H9 (cell line): ENCODE data around the gene TBC1D22A. TPM values are rescaled to one million over a fixed set of nuclear protein-coding genes. Genes with fewer than 3 reads are reported as not detected.

Experiments used
- DNase-seq: peaks from one replicate; pipeline ENCODE4 v3.0.0-alpha.2; 2017
- H2AFZ ChIP-seq: one replicate; pipeline ENCODE4 v1.6.1; 2013; ENCODE audit warnings: mild to moderate bottlenecking, low read length, control low read depth, moderate library complexity
- H2AK5ac ChIP-seq: 2 replicates; pipeline ENCODE4 v1.6.1; 2013; ENCODE audit warnings: low read length, control low read depth, mixed read lengths; ENCODE audit not compliant: insufficient read length
- H2BK120ac ChIP-seq: one replicate; pipeline ENCODE4 v1.6.1; 2013; ENCODE audit warnings: low read depth, mild to moderate bottlenecking, low read length, control low read depth, inconsistent platforms; ENCODE audit not compliant: poor library complexity, severe bottlenecking
- H2BK12ac ChIP-seq: 2 replicates; pipeline ENCODE4 v1.6.1; 2013; ENCODE audit warnings: low read length, control low read depth, mixed read lengths, low read depth; ENCODE audit not compliant: insufficient read length
- H2BK15ac ChIP-seq: 2 replicates; pipeline ENCODE4 v1.6.1; 2013; ENCODE audit warnings: low read depth, low read length, control low read depth
- H2BK20ac ChIP-seq: one replicate; pipeline ENCODE4 v1.6.1; 2013; ENCODE audit warnings: low read depth, mild to moderate bottlenecking, low read length, control low read depth, inconsistent platforms; ENCODE audit not compliant: poor library complexity, severe bottlenecking
- H2BK5ac ChIP-seq: 2 replicates; pipeline ENCODE4 v1.6.1; 2013; ENCODE audit warnings: low read length, control low read depth, mixed read lengths; ENCODE audit not compliant: insufficient read length
- H3K14ac ChIP-seq: 2 replicates; pipeline ENCODE4 v1.6.1; 2013; ENCODE audit warnings: low read length, control low read depth; ENCODE audit not compliant: insufficient read depth
- H3K18ac ChIP-seq: 2 replicates; pipeline ENCODE4 v1.6.1; 2013; ENCODE audit warnings: low read depth, mild to moderate bottlenecking, mixed read lengths, low read length, control low read depth; ENCODE audit not compliant: insufficient read length
- H3K23ac ChIP-seq: 2 replicates; pipeline ENCODE4 v1.6.1; 2013; ENCODE audit warnings: low read length, control low read depth, mixed read lengths, low read depth; ENCODE audit not compliant: insufficient read length
- H3K23me2 ChIP-seq: 2 replicates; pipeline ENCODE4 v1.6.1; 2013; ENCODE audit warnings: low read depth, mild to moderate bottlenecking, mixed read lengths, low read length, control low read depth; ENCODE audit not compliant: insufficient read length, poor library complexity, severe bottlenecking
- H3K27ac ChIP-seq: 2 replicates; pipeline ENCODE4 v1.5.1; 2013; ENCODE audit warnings: low read length, control low read depth, mixed read lengths, low read depth; ENCODE audit not compliant: insufficient read length
- H3K27me3 ChIP-seq: 2 replicates; pipeline ENCODE4 v1.6.1; 2013; ENCODE audit warnings: low read length, control low read depth, inconsistent platforms; ENCODE audit not compliant: insufficient read depth
- H3K4ac ChIP-seq: 2 replicates; pipeline ENCODE4 v1.6.1; 2013; ENCODE audit warnings: low read depth, mild to moderate bottlenecking, control low read depth, inconsistent platforms, low read length, moderate library complexity
- H3K4me1 ChIP-seq: 2 replicates; pipeline ENCODE4 v1.6.1; 2013; ENCODE audit warnings: low read length, control low read depth, inconsistent platforms; ENCODE audit not compliant: insufficient read depth
- H3K4me2 ChIP-seq: 2 replicates; pipeline ENCODE4 v1.6.1; 2013; ENCODE audit warnings: low read length, control low read depth, mixed read lengths; ENCODE audit not compliant: insufficient read length, insufficient read depth
- H3K56ac ChIP-seq: 2 replicates; pipeline ENCODE4 v1.6.1; 2013; ENCODE audit warnings: low read depth, mild to moderate bottlenecking, mixed read lengths, low read length, control low read depth; ENCODE audit not compliant: insufficient read length
- H3K79me1 ChIP-seq: 2 replicates; pipeline ENCODE4 v1.6.1; 2013; ENCODE audit warnings: low read depth, mild to moderate bottlenecking, moderate library complexity, low read length, control low read depth, inconsistent platforms; ENCODE audit not compliant: insufficient read depth, poor library complexity, severe bottlenecking
- H3K79me2 ChIP-seq: 2 replicates; pipeline ENCODE4 v1.6.1; 2013; ENCODE audit warnings: low read length, control low read depth, inconsistent platforms; ENCODE audit not compliant: insufficient read depth
- H3K9ac ChIP-seq: 2 replicates; pipeline ENCODE4 v1.6.1; 2013; ENCODE audit warnings: low read length, control low read depth, mixed read lengths; ENCODE audit not compliant: insufficient read length; ENCODE audit errors: extremely low read depth
- H3K9me3 ChIP-seq: one replicate; pipeline ENCODE4 v1.6.1; 2013; ENCODE audit warnings: low read depth, low read length, inconsistent platforms; ENCODE audit not compliant: control insufficient read depth
- H3T11ph ChIP-seq: one replicate; pipeline ENCODE4 v1.6.1; 2013; ENCODE audit warnings: mild to moderate bottlenecking, low read length, control low read depth, inconsistent platforms
- H4K20me1 ChIP-seq: one replicate; pipeline ENCODE4 v1.6.1; 2013; ENCODE audit not compliant: control insufficient read depth, insufficient read length, insufficient read depth
- H4K5ac ChIP-seq: 2 replicates; pipeline ENCODE4 v1.6.1; 2013; ENCODE audit warnings: low read depth, mild to moderate bottlenecking, mixed read lengths, low read length, control low read depth; ENCODE audit not compliant: insufficient read length
- H4K8ac ChIP-seq: replicated peaks from 2 replicates; pipeline ENCODE4 v1.6.1; 2013; ENCODE audit warnings: low read length, control low read depth, mixed read lengths, low read depth; ENCODE audit not compliant: insufficient read length
- H4K91ac ChIP-seq: 2 replicates; pipeline ENCODE4 v1.6.1; 2013; ENCODE audit warnings: low read depth, mild to moderate bottlenecking, moderate library complexity, mixed read lengths, low read length, control low read depth; ENCODE audit not compliant: insufficient read length
- H3K27ac Mint-ChIP-seq, 3 experiments: 2 replicates in 2 of 3; 3 replicates in 1 of 3; pipeline ENCODE4 v1.8.0; 2020 to 2021; ENCODE audit warnings: mixed read lengths in 3 of 3, mild to moderate bottlenecking in 1 of 3, moderate library complexity in 1 of 3
- H3K27me3 Mint-ChIP-seq: 2 replicates; pipeline ENCODE4 v1.8.0; 2021; ENCODE audit warnings: low read depth, mild to moderate bottlenecking, moderate library complexity, mixed read lengths
- H3K36me3 Mint-ChIP-seq, 3 experiments: 2 replicates in 2 of 3; 3 replicates in 1 of 3; pipeline ENCODE4 v1.8.0; 2020 to 2021; ENCODE audit warnings: low read depth in 3 of 3, mixed read lengths in 3 of 3; ENCODE audit not compliant: insufficient read depth in 1 of 3
- H3K4me1 Mint-ChIP-seq, 2 experiments: 2 replicates each; pipeline ENCODE4 v1.8.0; 2020; ENCODE audit warnings: mixed read lengths in 2 of 2
- H3K4me3 Mint-ChIP-seq, 2 experiments: 2 replicates in 1 of 2; 3 replicates in 1 of 2; pipeline ENCODE4 v1.8.0; 2020 to 2021; ENCODE audit warnings: mild to moderate bottlenecking in 2 of 2, mixed read lengths in 2 of 2, moderate library complexity in 1 of 2
- H3K9me3 Mint-ChIP-seq, 2 experiments: 2 replicates in 1 of 2; 3 replicates in 1 of 2; pipeline ENCODE4 v1.8.0; 2020; ENCODE audit warnings: mild to moderate bottlenecking in 2 of 2, mixed read lengths in 2 of 2, moderate library complexity in 1 of 2
- CTCF ChIP-seq: fragments of 200-600 bp; sonication (generic); conservative IDR thresholded peaks from 3 replicates; pipeline ENCODE4 v1.8.0; 2021; ENCODE audit warnings: antibody characterized with exemption, mild to moderate bottlenecking
- WGBS: extraction: QIAGEN DNeasy Blood & Tissue Kit; methylation state at CpG from one replicate; pipeline ENCODE4 v1.1.7; 2013; ENCODE audit warnings: missing lambda C conversion rate, low lambda C conversion rate, mixed read lengths; ENCODE audit not compliant: insufficient read length; ENCODE audit errors: extremely low coverage; 5-methylcytosine and 5-hydroxymethylcytosine counted together
- long read RNA-seq: library from polyadenylated mRNA; unstranded; transcript quantifications from one replicate; pipeline ENCODE4 v2.0.0, GENCODE V29; 2020
- total RNA-seq: library from RNA; stranded (reverse); gene quantifications from 2 replicates; pipeline ENCODE4 v1.2.1, GENCODE V29; 2021

The TBC1D22A gene
- total RNA-seq = 19.3 and 20.8 TPM in 2 replicates
- long read RNA-seq, transcript TBC1D22A-201 (13 exons, 3,787 nt) = major isoform, 94 of 132 reads
- long read RNA-seq, partial matches to known transcripts = 9 of 132 reads
- long read RNA-seq, other reads (novel, unspliced or antisense) = 26 of 132 reads

- H3K27me3 ChIP-seq = no peaks in the 10 kb centered on the region
- no peak within 1 kb of the TSS for H3K56ac ChIP-seq
- H4K5ac ChIP-seq = peak within 1 kb of the TSS; percentile 24
- H3K79me1 ChIP-seq = peaks cover 5% of the 10 kb centered on the region
- peak within 1 kb of the TSS; percentile 97 to 100 (median 97) for H3K27ac Mint-ChIP-seq
- H3K4ac ChIP-seq = no peak within 1 kb of the TSS; the same call in 1 of the 2 replicates
- H3K79me2 ChIP-seq = peaks cover 19% of the 10 kb centered on the region; the same call in 1 of the 2 replicates
- peaks cover 1 to 2% of the 10 kb centered on the region in 2 experiments; a peak in 3 of 5 replicates for H3K9me3 Mint-ChIP-seq
- peaks cover 5 to 24% (median 10%) of the 10 kb centered on the region in 3 experiments; a peak in 6 of 7 replicates for H3K36me3 Mint-ChIP-seq
- peak within 1 kb of the TSS; percentile 95 to 100 for H3K4me3 Mint-ChIP-seq
- H3K23ac ChIP-seq = no peak within 1 kb of the TSS
- H3K14ac ChIP-seq = peak within 1 kb of the TSS; percentile 96
- no peak within 1 kb of the TSS for H2BK12ac ChIP-seq
- H2BK20ac ChIP-seq = no peak within 1 kb of the TSS
- H2BK5ac ChIP-seq = no peak within 1 kb of the TSS
- no peaks in the 10 kb centered on the region; the same call in 1 of the 2 replicates for H3K4me1 ChIP-seq
- peaks cover 13 to 25% of the 10 kb centered on the region in 2 experiments for H3K4me1 Mint-ChIP-seq
- no peak within 1 kb of the TSS for H3K27ac ChIP-seq
- H3K4me2 ChIP-seq = peak within 1 kb of the TSS; percentile 72
- H3K9me3 ChIP-seq = no peaks in the 10 kb centered on the region
- H3K9ac ChIP-seq = peak within 1 kb of the TSS; percentile 88
- no peaks in the 10 kb centered on the region for H4K20me1 ChIP-seq
- H3K23me2 ChIP-seq = peaks cover 11% of the 10 kb centered on the region
- no peak within 1 kb of the TSS for H2BK15ac ChIP-seq
- peak; percentile 94 for DNase-seq
- no peak within 1 kb of the TSS for H3T11ph ChIP-seq
- H3K27me3 Mint-ChIP-seq = no peaks in the 10 kb centered on the region
- H4K91ac ChIP-seq = no peak within 1 kb of the TSS
- no peak within 1 kb of the TSS for H2BK120ac ChIP-seq
- no peak within 1 kb of the TSS for H4K8ac ChIP-seq
- WGBS = no CpG with 5 or more reads among the region's 66 CpGs
- H3K18ac ChIP-seq = peak within 1 kb of the TSS; percentile 61
- no peak within 1 kb of the TSS for H2AFZ ChIP-seq
- H2AK5ac ChIP-seq = no peak within 1 kb of the TSS
- no peak for TF ChIP-seq CTCF
Measured at GRCh38 chr22:46762238-46763050, at the start of gene TBC1D22A. TSS of gene TBC1D22A (plus strand) at chr22:46762650. CDS start at chr22:46762787, 137 bp downstream.
